A673 (cell line): Measurements from ENCODE around the gene ENKD1. TPM values are rescaled to one million over a fixed set of nuclear protein-coding genes. Genes with fewer than 3 reads are reported as not detected.

Experiments used
- BruUV-seq: library from RNA; stranded (reverse); fragments of 400-500 nt; replicated peaks from 2 replicates; lab custom pipeline; 2021; lab: Mats Ljungman, UMichigan
- CTCF ChIA-PET: fragments of 300-600 bp; sonication (Branson Sonifier 250); formaldehyde crosslinking; loops from one replicate; lab custom pipeline; 2022; ENCODE audit warnings: antibody characterized with exemption; lab: Charles Lee
- POLR2A ChIA-PET: fragments of 300-600 bp; sonication (Branson Sonifier 250); formaldehyde crosslinking; loops from one replicate; lab custom pipeline; 2022; ENCODE audit warnings: antibody characterized with exemption; ENCODE audit not compliant: low non-redundant PET; lab: Charles Lee
- DNase-seq: peaks from one replicate; pipeline ENCODE4 v3.0.0-alpha.2; 2015; ENCODE audit warnings: low spot score
- H3K27ac ChIP-seq: fragments of 200-600 bp; sonication (generic); 2 replicates; pipeline ENCODE4 v1.5.1; 2016; ENCODE audit warnings: mixed run types, low read depth, mild to moderate bottlenecking, mixed read lengths, antibody characterized with exemption, low read length; ENCODE audit not compliant: poor library complexity, severe bottlenecking
- H3K27me3 ChIP-seq: fragments of 200-600 bp; sonication (generic); replicated peaks from 2 replicates; pipeline ENCODE4 v1.6.1; 2017; ENCODE audit warnings: mixed run types, low read depth, mild to moderate bottlenecking, mixed read lengths, antibody characterized with exemption, low read length; ENCODE audit not compliant: insufficient read depth, poor library complexity
- H3K36me3 ChIP-seq: fragments of 200-600 bp; sonication (generic); 2 replicates; pipeline ENCODE4 v1.6.1; 2016; ENCODE audit warnings: mixed run types, mild to moderate bottlenecking, mixed read lengths, antibody characterized with exemption, low read length; ENCODE audit not compliant: insufficient read depth, poor library complexity, severe bottlenecking
- H3K4me1 ChIP-seq: fragments of 200-600 bp; sonication (generic); 2 replicates; pipeline ENCODE4 v1.6.1; 2017; ENCODE audit warnings: mixed run types, mild to moderate bottlenecking, mixed read lengths, antibody characterized with exemption, low read length; ENCODE audit not compliant: insufficient read depth, poor library complexity, severe bottlenecking
- H3K4me3 ChIP-seq: fragments of 200-600 bp; sonication (generic); 2 replicates; pipeline ENCODE4 v1.5.1; 2016; ENCODE audit warnings: low read depth, mixed run types, mild to moderate bottlenecking, mixed read lengths, low read length; ENCODE audit not compliant: poor library complexity, severe bottlenecking
- H3K9me3 ChIP-seq: fragments of 200-600 bp; sonication (generic); 2 replicates; pipeline ENCODE4 v1.6.1; 2016; ENCODE audit warnings: mixed run types, low read depth, mild to moderate bottlenecking, mixed read lengths, antibody characterized with exemption, low read length; ENCODE audit not compliant: poor library complexity, severe bottlenecking
- CTCF ChIP-seq: fragments of 300-800, 200-600 bp; sonication (generic); conservative IDR thresholded peaks from 2 replicates; pipeline ENCODE4 v1.5.1; 2017; ENCODE audit warnings: low read depth, mild to moderate bottlenecking, antibody characterized with exemption, low read length, moderate library complexity, mixed read lengths
- EZH2 ChIP-seq: fragments of 200-600 bp; sonication (generic); IDR thresholded peaks from 2 replicates; pipeline ENCODE4 v1.6.1; 2017; ENCODE audit warnings: borderline replicate concordance, low read depth, mild to moderate bottlenecking, mixed read lengths, antibody characterized with exemption, low read length; ENCODE audit not compliant: poor library complexity, severe bottlenecking
- intact Hi-C: fragments of 100-400 bp; cut with micrococcal nuclease; formaldehyde crosslinking; loops from one replicate; pipeline ENCODE4 v1.10.0; 2022; ENCODE audit not compliant: unreplicated experiment
- total RNA-seq: library from RNA; stranded (reverse); gene quantifications from 2 replicates; pipeline ENCODE4 v1.2.3, GENCODE V29; 2021

Gene ENKD1
- total RNA-seq, 1 experiment from 2014 or later, result 8.5 TPM

GRCh38 chr16:67649494-67649931, 17.0 kb downstream of the ENKD1 start:
- POLR2A ChIA-PET, result no interaction called here
- no TSS peak for BruUV-seq
- Histone ChIP-seq H3K4me3 (no peak overlapping the region), H3K9me3 (no peaks in the 10 kb centered on the region), H3K36me3 (no peaks in the 10 kb centered on the region), H3K27ac (no peak overlapping the region), H3K27me3 (peaks cover 49% of the 10 kb centered on the region), H3K4me1 (no peaks in the 10 kb centered on the region)
- no peak for DNase-seq
- CTCF ChIA-PET, result no interaction called here
- intact Hi-C loops, result no loop called here
- no peak for TF ChIP-seq EZH2
- TF ChIP-seq CTCF, result no peak

- no peak for DNase-seq
- Histone ChIP-seq H3K4me1 (no peaks in the 10 kb centered on the region), H3K27ac (no peak overlapping the region), H3K27me3 (peaks cover 49% of the 10 kb centered on the region), H3K36me3 (no peaks in the 10 kb centered on the region), H3K4me3 (no peak overlapping the region), H3K9me3 (no peaks in the 10 kb centered on the region)
- ChIA-PET CTCF (no interaction called here), POLR2A (interaction anchor here (0.6 kb wide), 1 partner anchor 155 kb away, joined by 16 read pairs; no protein-coding TSS in a partner anchor)
- intact Hi-C loops, result no loop called here
- TF ChIP-seq CTCF (no peak), EZH2 (no peak)
- no TSS peak for BruUV-seq
These were observed 17.7 kb downstream of the ENKD1 start for GRCh38 chr16:67648764-67649407.

GRCh38 chr16:67648088-67648763, 18.3 kb downstream of the ENKD1 start:
- no peak overlapping the region for H3K27ac ChIP-seq
- intact Hi-C loops, result no loop called here
- no peaks in the 10 kb centered on the region for H3K36me3 ChIP-seq
- DNase-seq, result no peak
- no peaks in the 10 kb centered on the region for H3K9me3 ChIP-seq
- CTCF ChIA-PET, result interaction anchor here (0.6 to 1.4 kb wide), 2 partner anchors 19 to 127 kb away, joined by 3 to 6 read pairs; no protein-coding TSS in a partner anchor
- TF ChIP-seq CTCF, result no peak
- TF ChIP-seq EZH2, result peak; percentile 70
- POLR2A ChIA-PET, result interaction anchor here (0.6 to 0.7 kb wide), 2 partner anchors 64 to 156 kb away, joined by 4 to 16 read pairs; no protein-coding TSS in a partner anchor
- H3K4me3 ChIP-seq, result no peak overlapping the region
- no TSS peak for BruUV-seq
- H3K4me1 ChIP-seq, result no peaks in the 10 kb centered on the region
- peaks cover 49% of the 10 kb centered on the region for H3K27me3 ChIP-seq
